ENCODE data around the gene AKT1S1.

AKT1S1 gene

GRCh38 chr19:49840736-49841249 is 36.4 kb downstream of the AKT1S1 start:
- no peak for TF ChIP-seq CTCF (conservative IDR thresholded peaks at IDR 0.05; ENCODE audit: control insufficient read depth, insufficient read depth, low read depth, low read length)
- H3K4me3 ChIP-seq (ENCODE audit: control insufficient read depth, low read depth, low read length): no peak overlapping the region
- no peak for DNase-seq (ENCODE audit: low read depth)

GRCh38 chr19:49840321-49840720 is 36.8 kb downstream of the AKT1S1 start:
- TF ChIP-seq CTCF (conservative IDR thresholded peaks at IDR 0.05; ENCODE audit: control insufficient read depth, insufficient read depth, low read depth, low read length): no peak
- no peak for DNase-seq (ENCODE audit: low read depth)
- no peak overlapping the region for H3K4me3 ChIP-seq (ENCODE audit: control insufficient read depth, low read depth, low read length)

- no peak for DNase-seq (ENCODE audit: low read depth)
- no peak overlapping the region for H3K4me3 ChIP-seq (ENCODE audit: control insufficient read depth, low read depth, low read length)
- no peak for TF ChIP-seq CTCF (conservative IDR thresholded peaks at IDR 0.05; ENCODE audit: control insufficient read depth, insufficient read depth, low read depth, low read length)
These were observed 37.4 kb downstream of the AKT1S1 start for GRCh38 chr19:49839713-49840112.

GRCh38 chr19:49838885-49839588 is 38.1 kb downstream of the AKT1S1 start:
- H3K4me3 ChIP-seq (ENCODE audit: control insufficient read depth, low read depth, low read length): no peak overlapping the region
- no peak for TF ChIP-seq CTCF (conservative IDR thresholded peaks at IDR 0.05; ENCODE audit: control insufficient read depth, insufficient read depth, low read depth, low read length)
- no peak for DNase-seq (ENCODE audit: low read depth)

GRCh38 chr19:49837425-49837824 is 39.7 kb downstream of the AKT1S1 start:
- no peak for DNase-seq (ENCODE audit: low read depth)
- H3K4me3 ChIP-seq (ENCODE audit: control insufficient read depth, low read depth, low read length): no peak overlapping the region
- TF ChIP-seq CTCF (conservative IDR thresholded peaks at IDR 0.05; ENCODE audit: control insufficient read depth, insufficient read depth, low read depth, low read length): no peak

- no peak overlapping the region for H3K4me3 ChIP-seq (ENCODE audit: control insufficient read depth, low read depth, low read length)
- no peak for TF ChIP-seq CTCF (conservative IDR thresholded peaks at IDR 0.05; ENCODE audit: control insufficient read depth, insufficient read depth, low read depth, low read length)
- no peak for DNase-seq (ENCODE audit: low read depth)
These were observed 40.2 kb downstream of the AKT1S1 start for GRCh38 chr19:49837009-49837310.

Data from fibroblast of mammary gland (primary cell).